Measurements from ENCODE around the gene STEAP4. TPM values are rescaled to one million over a fixed set of nuclear protein-coding genes. Genes with fewer than 3 reads are reported as not detected.

The STEAP4 gene
- total and polyA plus RNA-seq, 9 of the 15 experiments (the other 6 are each of a cell fraction or from before 2014, with no cell fraction given) = 0.07 TPM; not detected in 8

- intact Hi-C loops (cut with micrococcal nuclease) (no loop called here), in situ Hi-C loops (cut with MboI) (no loop called here)
- DNase-seq (ENCODE audit: extremely low read depth in 1 of 4, low spot score in 3 of 4) (no peak), FAIRE-seq (no peak), ATAC-seq (no peak)
- H3K27me3 ChIP-seq (ENCODE audit: control insufficient read depth in 2 of 2, insufficient read depth in 2 of 2, low read length in 2 of 2) = no peaks in the 10 kb centered on the region
- no peak overlapping the region for H3K4me3 ChIP-seq
- ChIA-PET CTCF (ENCODE audit: low intra/inter-chr PET ratio) (no interaction called here), POLR2A (no interaction called here)
- H3K79me2 ChIP-seq (ENCODE audit: control insufficient read depth, insufficient read depth, low read length) = no peaks in the 10 kb centered on the region
- H4K20me1 ChIP-seq (replicated peaks; ENCODE audit: control insufficient read depth, insufficient read depth, low read length) = no peaks in the 10 kb centered on the region
- no peak for TF ChIP-seq KHSRP (IDR thresholded peaks at IDR 0.05)
- TF ChIP-seq ETV6 (IDR thresholded peaks at IDR 0.05; ENCODE audit: borderline replicate concordance in 1 of 2, low read depth in 2 of 2, low read length in 1 of 2) = no peak
- TF ChIP-seq ETV6 (CRISPR knock-in tag; IDR thresholded peaks at IDR 0.05; ENCODE audit: borderline replicate concordance) = no peak
- TF ChIP-seq NFIC (IDR thresholded peaks at IDR 0.05) = no peak
- TF ChIP-seq KDM1A (IDR thresholded peaks at IDR 0.05) = no peak
- TF ChIP-seq BHLHE40 (IDR thresholded peaks at IDR 0.05; ENCODE audit: low read length) = no peak
- no peak for TF ChIP-seq ZNF57 (CRISPR knock-in tag; IDR thresholded peaks at IDR 0.05)
- no peak for TF ChIP-seq ZC3H8 (IDR thresholded peaks at IDR 0.05)
- 0% methylated on average over 4 of the region's 4 CpGs for WGBS (ENCODE audit: insufficient coverage, low coverage, missing lambda C conversion rate)
- H2AFZ ChIP-seq (ENCODE audit: low read depth, low read length) = no peak overlapping the region
- no peak overlapping the region for H3K9ac ChIP-seq (ENCODE audit: insufficient read depth in 1 of 2, low read depth in 2 of 2, low read length in 2 of 2)
- H3K27ac ChIP-seq (ENCODE audit: extremely low read depth, low read depth, low read length) = no peak overlapping the region
- H3K9me3 ChIP-seq (replicated peaks; ENCODE audit: control insufficient read depth, insufficient read depth, low read depth, low read length) = no peaks in the 10 kb centered on the region
- no peak overlapping the region for H3K4me2 ChIP-seq (ENCODE audit: insufficient read depth, low read length)
- no peaks in the 10 kb centered on the region for H3K4me1 ChIP-seq (replicated peaks in 1 of 2; ENCODE audit: control insufficient read depth in 2 of 2, insufficient read depth in 2 of 2, low read length in 2 of 2)
- H3K36me3 ChIP-seq (ENCODE audit: control insufficient read depth, insufficient read depth, low read length) = no peaks in the 10 kb centered on the region
- BruUV-seq (replicated peaks) = no TSS peak
- H3K9me1 ChIP-seq (ENCODE audit: control insufficient read depth, insufficient read depth, low read length) = no peaks in the 10 kb centered on the region
Measured at GRCh38 chr7:88290491-88290890, 16.2 kb downstream of the STEAP4 start.

GRCh38 chr7:88289564-88290025, 17.1 kb downstream of the STEAP4 start:
- TF ChIP-seq ZNF778 (CRISPR knock-in tag; IDR thresholded peaks at IDR 0.05) = no peak
- H3K27ac ChIP-seq (ENCODE audit: extremely low read depth, low read depth, low read length) = no peak overlapping the region
- H3K36me3 ChIP-seq (ENCODE audit: control insufficient read depth, insufficient read depth, low read length) = no peaks in the 10 kb centered on the region
- H2AFZ ChIP-seq (ENCODE audit: low read depth, low read length) = no peak overlapping the region
- DNase-seq (ENCODE audit: extremely low read depth in 1 of 4, low spot score in 3 of 4) (no peak), ATAC-seq (no peak), FAIRE-seq (no peak)
- CTCF ChIA-PET (ENCODE audit: low intra/inter-chr PET ratio) = no interaction called here
- WGBS (ENCODE audit: insufficient coverage, low coverage, missing lambda C conversion rate) = 0% methylated on average over 2 of the region's 2 CpGs
- H4K20me1 ChIP-seq (replicated peaks; ENCODE audit: control insufficient read depth, insufficient read depth, low read length) = no peaks in the 10 kb centered on the region
- no peak overlapping the region for H3K4me3 ChIP-seq
- no peaks in the 10 kb centered on the region for H3K27me3 ChIP-seq (ENCODE audit: control insufficient read depth in 2 of 2, insufficient read depth in 2 of 2, low read length in 2 of 2)
- H3K4me2 ChIP-seq (ENCODE audit: insufficient read depth, low read length) = no peak overlapping the region
- BruUV-seq (replicated peaks) = no TSS peak
- H3K4me1 ChIP-seq (replicated peaks in 1 of 2; ENCODE audit: control insufficient read depth in 2 of 2, insufficient read depth in 2 of 2, low read length in 2 of 2) = no peaks in the 10 kb centered on the region
- H3K9me3 ChIP-seq (replicated peaks; ENCODE audit: control insufficient read depth, insufficient read depth, low read depth, low read length) = no peaks in the 10 kb centered on the region
- in situ Hi-C loops (cut with MboI) = no loop called here
- POLR2A ChIA-PET = no interaction called here
- H3K79me2 ChIP-seq (ENCODE audit: control insufficient read depth, insufficient read depth, low read length) = no peaks in the 10 kb centered on the region
- H3K9me1 ChIP-seq (ENCODE audit: control insufficient read depth, insufficient read depth, low read length) = no peaks in the 10 kb centered on the region
- intact Hi-C loops (cut with micrococcal nuclease) = no loop called here
- no peak overlapping the region for H3K9ac ChIP-seq (ENCODE audit: insufficient read depth in 1 of 2, low read depth in 2 of 2, low read length in 2 of 2)
